PFSK-1 (cell line): ENCODE measurements around the gene NCK2.

Experiments
- FOXP2 ChIP-seq: optimal IDR thresholded peaks from 2 replicates; pipeline ENCODE3; 2011; ENCODE audit warnings: borderline replicate concordance, control low read depth, inconsistent platforms; ENCODE audit not compliant: insufficient read depth; ENCODE audit errors: extremely low read length, extremely low read depth
- POLR2AphosphoS5 ChIP-seq: IDR thresholded peaks from 2 replicates; pipeline ENCODE4 v1.6.1; 2012; ENCODE audit warnings: low read depth, mild to moderate bottlenecking, control low read depth, low read length, moderate library complexity
- REST ChIP-seq, 2 experiments: IDR thresholded peaks; 2 replicates each; pipeline versions ENCODE4 v1.6.1 to v1.8.0; 2011 to 2012; ENCODE audit warnings: low read depth in 2 of 2, low read length in 2 of 2, control low read depth in 1 of 2, inconsistent platforms in 1 of 2, mild to moderate bottlenecking in 1 of 2, moderate library complexity in 1 of 2; ENCODE audit not compliant: insufficient read depth in 1 of 2
- SIN3A ChIP-seq: IDR thresholded peaks from 2 replicates; pipeline ENCODE4 v1.6.1; 2012; ENCODE audit warnings: mild to moderate bottlenecking, low read length, moderate library complexity, borderline replicate concordance; ENCODE audit not compliant: insufficient read depth
- TAF1 ChIP-seq: IDR thresholded peaks from 2 replicates; pipeline ENCODE4 v1.6.1; 2012; ENCODE audit warnings: low read length, control low read depth, borderline replicate concordance; ENCODE audit not compliant: insufficient read depth

The NCK2 gene

GRCh38 chr2:105751272-105751671 lies 6.6 kb downstream of the NCK2 start:
- TF ChIP-seq TAF1 (no peak), SIN3A (no peak), REST (IDR thresholded peaks at IDR 0.05; ENCODE audit: insufficient read depth in 1 of 2, low read depth in 2 of 2, low read length in 2 of 2) (no peak), POLR2AphosphoS5 (no peak), FOXP2 (no peak)

- TF ChIP-seq TAF1, result no peak
- no peak for TF ChIP-seq REST (IDR thresholded peaks at IDR 0.05; ENCODE audit: insufficient read depth in 1 of 2, low read depth in 2 of 2, low read length in 2 of 2)
- no peak for TF ChIP-seq FOXP2
- no peak for TF ChIP-seq POLR2AphosphoS5
These were observed 8.1 kb downstream of the NCK2 start for GRCh38 chr2:105752691-105753358.

- TF ChIP-seq REST (IDR thresholded peaks at IDR 0.05; ENCODE audit: insufficient read depth in 1 of 2, low read depth in 2 of 2, low read length in 2 of 2), result no peak
- no peak for TF ChIP-seq SIN3A
- no peak for TF ChIP-seq FOXP2
- TF ChIP-seq TAF1, result no peak
- TF ChIP-seq POLR2AphosphoS5, result no peak
These were observed 8.7 kb downstream of the NCK2 start for GRCh38 chr2:105753380-105753779.

- TF ChIP-seq TAF1 (no peak), POLR2AphosphoS5 (no peak)
These were observed 9.3 kb downstream of the NCK2 start for GRCh38 chr2:105754011-105754410.

GRCh38 chr2:105754994-105755393 lies 10.3 kb downstream of the NCK2 start:
- TF ChIP-seq FOXP2, result no peak
- no peak for TF ChIP-seq REST (IDR thresholded peaks at IDR 0.05; ENCODE audit: insufficient read depth in 1 of 2, low read depth in 2 of 2, low read length in 2 of 2)
- TF ChIP-seq POLR2AphosphoS5, result no peak
- no peak for TF ChIP-seq TAF1
- TF ChIP-seq SIN3A, result no peak
